NCI-H2196 treated with DMSO at 0.1 percent for 48 hours (cell line): ENCODE data around the gene MLXIPL.
"Not testable (repeated sequence)": the region's sequence is repeated elsewhere in the genome, so short reads cannot be mapped to it uniquely, and the experiment has no call there.

ENCODE experiments used
- DNase-seq: peaks from one replicate; lab custom pipeline; 2025; ENCODE audit not compliant: unreplicated experiment; lab: John Stamatoyannopoulos, UW

MLXIPL gene

GRCh38 chr7:73555411-73555982 lies 68.8 kb downstream of the MLXIPL start:
- no peak for DNase-seq

GRCh38 chr7:73550093-73550492 lies 74.2 kb downstream of the MLXIPL start:
- DNase-seq = not testable (repeated sequence)

- DNase-seq = no peak
Measured at GRCh38 chr7:73549176-73549575, 75.1 kb downstream of the MLXIPL start.

GRCh38 chr7:73547841-73548240 lies 76.5 kb downstream of the MLXIPL start:
- DNase-seq = no peak

- no peak for DNase-seq
Measured at GRCh38 chr7:73544678-73545077, 79.6 kb downstream of the MLXIPL start.
